ENCODE measurements around the gene SDC4.

DNA sequence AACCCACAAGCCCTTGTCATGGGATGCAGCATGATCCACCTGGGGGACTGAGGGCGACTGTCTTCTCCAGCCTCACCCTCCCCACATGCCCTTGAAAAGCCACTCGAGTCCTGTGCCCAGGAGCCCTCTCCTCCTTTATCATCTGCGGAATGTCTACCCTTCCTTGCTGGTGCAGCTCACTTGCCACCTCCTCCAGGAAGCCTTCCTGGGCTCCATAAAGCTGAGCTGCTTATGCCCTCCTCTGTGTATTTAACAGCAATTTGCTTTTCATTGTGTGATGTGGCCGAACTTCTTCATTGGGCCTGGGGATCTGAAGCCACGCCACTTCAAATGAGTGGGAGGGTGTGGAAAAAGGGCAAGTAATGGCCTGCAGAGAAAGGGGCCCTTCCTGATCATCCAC is 59.4 kb downstream of the SDC4 start:
- TF ChIP-seq, protein P1, sequence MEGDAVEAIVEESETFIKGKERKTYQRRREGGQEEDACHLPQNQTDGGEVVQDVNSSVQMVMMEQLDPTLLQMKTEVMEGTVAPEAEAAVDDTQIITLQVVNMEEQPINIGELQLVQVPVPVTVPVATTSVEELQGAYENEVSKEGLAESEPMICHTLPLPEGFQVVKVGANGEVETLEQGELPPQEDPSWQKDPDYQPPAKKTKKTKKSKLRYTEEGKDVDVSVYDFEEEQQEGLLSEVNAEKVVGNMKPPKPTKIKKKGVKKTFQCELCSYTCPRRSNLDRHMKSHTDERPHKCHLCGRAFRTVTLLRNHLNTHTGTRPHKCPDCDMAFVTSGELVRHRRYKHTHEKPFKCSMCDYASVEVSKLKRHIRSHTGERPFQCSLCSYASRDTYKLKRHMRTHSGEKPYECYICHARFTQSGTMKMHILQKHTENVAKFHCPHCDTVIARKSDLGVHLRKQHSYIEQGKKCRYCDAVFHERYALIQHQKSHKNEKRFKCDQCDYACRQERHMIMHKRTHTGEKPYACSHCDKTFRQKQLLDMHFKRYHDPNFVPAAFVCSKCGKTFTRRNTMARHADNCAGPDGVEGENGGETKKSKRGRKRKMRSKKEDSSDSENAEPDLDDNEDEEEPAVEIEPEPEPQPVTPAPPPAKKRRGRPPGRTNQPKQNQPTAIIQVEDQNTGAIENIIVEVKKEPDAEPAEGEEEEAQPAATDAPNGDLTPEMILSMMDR (IDR thresholded peaks at IDR 0.05) = no peak
- no peak for TF ChIP-seq POLR2AphosphoS5 (IDR thresholded peaks at IDR 0.05)
